ENCODE data around the gene FGA.

DNA sequence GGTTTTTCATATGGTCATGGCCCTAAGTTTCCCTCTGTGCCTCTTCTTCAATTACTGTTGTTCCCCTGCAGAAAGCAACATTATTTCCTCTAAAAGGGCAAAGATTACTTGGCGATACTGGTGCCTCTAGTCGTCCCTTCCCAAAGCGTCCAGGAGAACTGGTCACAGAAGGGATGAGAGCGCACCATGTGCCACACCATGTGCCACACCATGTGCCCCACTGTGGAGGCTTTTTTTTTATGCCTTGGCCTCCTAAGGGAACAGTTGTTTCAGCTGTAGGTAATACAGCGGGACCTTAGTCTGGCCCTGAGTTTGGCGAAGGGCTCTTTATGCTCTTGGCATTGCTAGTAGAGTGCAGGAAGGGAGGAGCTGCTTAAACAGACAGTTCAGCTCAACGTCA lies 33.5 kb upstream of the FGA start:
- no peak for TF ChIP-seq SAP30 (IDR thresholded peaks at IDR 0.05; ENCODE audit: borderline replicate concordance, insufficient read depth, low read depth, low read length, poor library complexity, severe bottlenecking)
- TF ChIP-seq MYBL2 (IDR thresholded peaks at IDR 0.05; ENCODE audit: low read depth): no peak
- TF ChIP-seq MYBL2 (CRISPR knock-in tag; IDR thresholded peaks at IDR 0.05; ENCODE audit: borderline replicate concordance): no peak
- TF ChIP-seq, protein P1, sequence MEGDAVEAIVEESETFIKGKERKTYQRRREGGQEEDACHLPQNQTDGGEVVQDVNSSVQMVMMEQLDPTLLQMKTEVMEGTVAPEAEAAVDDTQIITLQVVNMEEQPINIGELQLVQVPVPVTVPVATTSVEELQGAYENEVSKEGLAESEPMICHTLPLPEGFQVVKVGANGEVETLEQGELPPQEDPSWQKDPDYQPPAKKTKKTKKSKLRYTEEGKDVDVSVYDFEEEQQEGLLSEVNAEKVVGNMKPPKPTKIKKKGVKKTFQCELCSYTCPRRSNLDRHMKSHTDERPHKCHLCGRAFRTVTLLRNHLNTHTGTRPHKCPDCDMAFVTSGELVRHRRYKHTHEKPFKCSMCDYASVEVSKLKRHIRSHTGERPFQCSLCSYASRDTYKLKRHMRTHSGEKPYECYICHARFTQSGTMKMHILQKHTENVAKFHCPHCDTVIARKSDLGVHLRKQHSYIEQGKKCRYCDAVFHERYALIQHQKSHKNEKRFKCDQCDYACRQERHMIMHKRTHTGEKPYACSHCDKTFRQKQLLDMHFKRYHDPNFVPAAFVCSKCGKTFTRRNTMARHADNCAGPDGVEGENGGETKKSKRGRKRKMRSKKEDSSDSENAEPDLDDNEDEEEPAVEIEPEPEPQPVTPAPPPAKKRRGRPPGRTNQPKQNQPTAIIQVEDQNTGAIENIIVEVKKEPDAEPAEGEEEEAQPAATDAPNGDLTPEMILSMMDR (IDR thresholded peaks at IDR 0.05 in 2 of 3, conservative IDR thresholded peaks at IDR 0.05 in 1 of 3; ENCODE audit: insufficient read depth in 2 of 3, low read depth in 1 of 3, low read length in 3 of 3): no peak
- TF ChIP-seq NR2C1 (IDR thresholded peaks at IDR 0.05): no peak
- no peak for TF ChIP-seq NR2C1 (tag; IDR thresholded peaks at IDR 0.05)
- no peak for TF ChIP-seq POLR2AphosphoS5 (IDR thresholded peaks at IDR 0.05; ENCODE audit: control insufficient read depth, insufficient read depth, low read depth, low read length)

Data from K562 (cell line).